K562 (cell line): ENCODE measurements around the gene TMCC2. TPM values are rescaled to one million over a fixed set of nuclear protein-coding genes. Genes with fewer than 3 reads are reported as not detected.

Experiments used
- ATAC-seq: fragments of 200-7000 bp; cut with Tn5 transposase; 3 replicates; pipeline ENCODE4 v1.9.1; 2020; ENCODE audit warnings: moderate library complexity
- BruUV-seq: library from RNA; stranded (reverse); fragments of 400-500 nt; replicated peaks from 2 replicates; lab custom pipeline; 2021; lab: Mats Ljungman, UMichigan
- CTCF ChIA-PET: fragments of 300-600 bp; formaldehyde crosslinking; extraction: SDS; loops from one replicate; lab custom pipeline; 2021; ENCODE audit warnings: low intra/inter-chr PET ratio; lab: Yijun Ruan, JAX
- POLR2A ChIA-PET: fragments of 300-600, 350-650 bp; sonication (Branson Sonifier 250); formaldehyde crosslinking; extraction: SDS; loops from one replicate; lab custom pipeline; 2021; ENCODE audit warnings: antibody characterized with exemption, inconsistent platforms; lab: Yijun Ruan, JAX
- DNase-seq, 4 experiments: peaks; one replicate each; pipeline versions ENCODE4 v3.0.0 to v3.0.0-alpha.2; 2011 to 2018; ENCODE audit warnings: low spot score in 3 of 4, mixed read lengths in 3 of 4; ENCODE audit errors: extremely low read depth in 1 of 4
- FAIRE-seq: peaks from 2 replicates; lab custom pipeline; 2011; peaks lifted over from hg19 to GRCh38; lab: Jason Lieb, UNC
- H2AFZ ChIP-seq: 2 replicates; pipeline ENCODE4 v1.6.0; 2011; ENCODE audit warnings: low read depth, low read length, control low read depth, inconsistent platforms
- H3K27ac ChIP-seq: fragments of 200-600 bp; 3 replicates; pipeline ENCODE4 v1.8.0; 2011; ENCODE audit warnings: low read depth, mild to moderate bottlenecking, control low read depth, inconsistent platforms, low read length, moderate library complexity, mixed read lengths; ENCODE audit errors: extremely low read depth
- H3K27me3 ChIP-seq, 2 experiments: fragments of 300-600 bp in 1 of 2; 2 replicates in 1 of 2; 3 replicates in 1 of 2; pipeline versions ENCODE4 v1.6.0 to v1.8.0; 2011; ENCODE audit warnings: inconsistent platforms in 2 of 2, low read length in 2 of 2, mild to moderate bottlenecking in 1 of 2, mixed read lengths in 1 of 2, moderate library complexity in 1 of 2; ENCODE audit not compliant: control insufficient read depth in 2 of 2, insufficient read depth in 2 of 2
- H3K36me3 ChIP-seq: fragments of 300-600 bp; 3 replicates; pipeline ENCODE4 v1.8.0; 2011; ENCODE audit warnings: mild to moderate bottlenecking, low read length, inconsistent platforms; ENCODE audit not compliant: control insufficient read depth, insufficient read depth
- H3K4me1 ChIP-seq, 2 experiments: fragments of 200-600 bp in 1 of 2; replicated peaks in 1 of 2; 2 replicates in 1 of 2; 3 replicates in 1 of 2; pipeline versions ENCODE4 v1.5.1 to v1.8.0; 2011; ENCODE audit warnings: inconsistent platforms in 2 of 2, low read length in 2 of 2, mild to moderate bottlenecking in 1 of 2, mixed read lengths in 1 of 2, moderate library complexity in 1 of 2; ENCODE audit not compliant: control insufficient read depth in 2 of 2, insufficient read depth in 2 of 2
- H3K4me2 ChIP-seq: 2 replicates; pipeline ENCODE4 v1.6.1; 2011; ENCODE audit warnings: low read length, control low read depth, inconsistent platforms, mixed read lengths; ENCODE audit not compliant: insufficient read depth
- H3K4me3 ChIP-seq: fragments of 200-600 bp; sonication (generic), shearing (Covaris generic); 2 replicates; pipeline ENCODE4 v1.5.1; 2016; ENCODE audit warnings: control low read depth, inconsistent platforms
- H3K79me2 ChIP-seq: fragments of 200-600 bp; 3 replicates; pipeline ENCODE4 v1.8.0; 2011; ENCODE audit warnings: low read length, inconsistent platforms; ENCODE audit not compliant: control insufficient read depth, insufficient read depth
- H3K9ac ChIP-seq, 2 experiments: 2 replicates each; pipeline versions ENCODE4 v1.6.0 to v1.6.1; 2011; ENCODE audit warnings: low read depth in 2 of 2, low read length in 2 of 2, control low read depth in 1 of 2, inconsistent platforms in 1 of 2, mild to moderate bottlenecking in 1 of 2, mixed read lengths in 1 of 2; ENCODE audit not compliant: insufficient read depth in 1 of 2
- H3K9me1 ChIP-seq: one replicate; pipeline ENCODE4 v1.6.0; 2011; ENCODE audit warnings: inconsistent platforms, mild to moderate bottlenecking, low read length, moderate library complexity; ENCODE audit not compliant: control insufficient read depth, insufficient read depth
- H3K9me3 ChIP-seq: replicated peaks from 2 replicates; pipeline ENCODE4 v1.5.1; 2011; ENCODE audit warnings: low read depth, low read length, inconsistent platforms; ENCODE audit not compliant: control insufficient read depth, insufficient read depth
- H4K20me1 ChIP-seq: replicated peaks from 2 replicates; pipeline ENCODE4 v1.6.1; 2011; ENCODE audit warnings: low read length, inconsistent platforms, mixed read lengths; ENCODE audit not compliant: control insufficient read depth, insufficient read depth
- FOS ChIP-seq: IDR thresholded peaks from 3 replicates; pipeline ENCODE4 v1.6.1; 2011; ENCODE audit not compliant: insufficient read length; ENCODE audit errors: extremely low read depth
- IRF2 ChIP-seq: sonication (generic); formaldehyde crosslinking; IDR thresholded peaks from 2 replicates; pipeline ENCODE4 v1.8.1; 2022; ENCODE audit warnings: mild to moderate bottlenecking, missing genetic modification reagents
- KLF13 ChIP-seq: fragments of 450-650 bp; IDR thresholded peaks from 2 replicates; pipeline ENCODE4 v1.6.1; 2016; ENCODE audit warnings: missing genetic modification characterization, low read depth, mild to moderate bottlenecking, missing compliant biosample characterization, moderate library complexity, borderline replicate concordance
- MED1 ChIP-seq: sonication (generic); formaldehyde crosslinking; IDR thresholded peaks from 2 replicates; pipeline ENCODE4 v1.8.1; 2023; ENCODE audit warnings: missing genetic modification reagents, borderline replicate concordance
- RAD51 ChIP-seq: fragments of 450-650 bp; IDR thresholded peaks from 2 replicates; pipeline ENCODE4 v1.7.1; 2016; ENCODE audit warnings: low read depth, mild to moderate bottlenecking, borderline replicate concordance
- RCOR1 ChIP-seq, 2 experiments: IDR thresholded peaks; 2 replicates each; pipeline ENCODE4 v1.6.1; 2012; ENCODE audit warnings: low read depth in 2 of 2, low read length in 2 of 2, borderline replicate concordance in 1 of 2, improper control_type of control experiment in 1 of 2
- SMC3 ChIP-seq: conservative IDR thresholded peaks from 2 replicates; pipeline ENCODE4 v1.6.1; 2011; ENCODE audit warnings: low read depth, low read length, improper control_type of control experiment; ENCODE audit not compliant: insufficient read depth
- SRF ChIP-seq, 2 experiments: fragments of 250-450, 450-650 bp in 1 of 2; sonication (Bioruptor Pico) in 1 of 2; sonication (generic) in 1 of 2; formaldehyde crosslinking; IDR thresholded peaks; 2 replicates each; pipeline versions ENCODE4 v1.5.0 to v1.5.1; 2020 to 2022; ENCODE audit warnings: mild to moderate bottlenecking in 1 of 2, missing genetic modification reagents in 1 of 2
- TAF1 ChIP-seq: IDR thresholded peaks from 2 replicates; pipeline ENCODE4 v1.6.1; 2011; ENCODE audit warnings: mild to moderate bottlenecking, low read length, moderate library complexity; ENCODE audit not compliant: insufficient read depth, control insufficient read depth, severe bottlenecking; ENCODE audit errors: extremely low read depth
- ZC3H11A ChIP-seq: IDR thresholded peaks from 2 replicates; pipeline ENCODE4 v1.6.1; 2012; ENCODE audit warnings: low read depth, low read length, improper control_type of control experiment
- ZNF589 ChIP-seq: fragments of 200-800 bp; sonication (Bioruptor generic); IDR thresholded peaks from 2 replicates; pipeline ENCODE4 v1.6.1; 2016; ENCODE audit warnings: low read depth, missing genetic modification characterization, missing compliant biosample characterization
- WGBS: fragments of 100-300 bp; shearing (Covaris generic); methylation state at CpG from one replicate; pipeline ENCODE4 v1.1.6; 2016; ENCODE audit warnings: low coverage, mixed read lengths; ENCODE audit not compliant: insufficient coverage; ENCODE audit errors: missing lambda C conversion rate; 5-methylcytosine and 5-hydroxymethylcytosine counted together
- in situ Hi-C: fragments of 300-500 bp; cut with MboI; formaldehyde crosslinking; loops from 4 replicates; pipeline ENCODE4 v1.15.0; 2018; ENCODE audit warnings: inconsistent platforms, mixed read lengths
- intact Hi-C: fragments of 100-400 bp; cut with micrococcal nuclease; formaldehyde crosslinking; loops from 2 replicates; pipeline ENCODE4 v1.14.2; 2022
- polyA plus RNA-seq, 8 experiments: library from polyadenylated mRNA; depleted of rRNA in 4 of 8; stranded (reverse) in 5 of 8; unstranded in 3 of 8; fragments of >200 nt; fragmentation: Nextera tagmentation in 2 of 8; fragmentation: Illumina TruSeq in 1 of 8; extraction: Ambion mirVana in 2 of 8; extraction: Trizol in 1 of 8; gene quantifications; 2 replicates each; pipeline versions ENCODE4 v1.2.1 to v1.2.3, GENCODE V29; 2011 to 2014; ENCODE audit warnings: inconsistent platforms in 1 of 8, missing spikeins in 1 of 8
- total RNA-seq, 7 experiments: library from RNA; depleted of rRNA in 6 of 7; stranded (reverse); fragments of >200 nt in 6 of 7; fragmentation: Illumina TruSeq in 2 of 7; extraction: Trizol in 2 of 7; gene quantifications; 2 replicates each; pipeline versions ENCODE4 v1.2.1 to v1.2.3, GENCODE V29; 2011 to 2021; ENCODE audit warnings: low replicate concordance in 1 of 7

The TMCC2 gene
- total and polyA plus RNA-seq, 9 of the 15 experiments (the other 6 are each of a cell fraction or from before 2014, with no cell fraction given): 0.06 to 1.8 (median 0.98) TPM

DNA sequence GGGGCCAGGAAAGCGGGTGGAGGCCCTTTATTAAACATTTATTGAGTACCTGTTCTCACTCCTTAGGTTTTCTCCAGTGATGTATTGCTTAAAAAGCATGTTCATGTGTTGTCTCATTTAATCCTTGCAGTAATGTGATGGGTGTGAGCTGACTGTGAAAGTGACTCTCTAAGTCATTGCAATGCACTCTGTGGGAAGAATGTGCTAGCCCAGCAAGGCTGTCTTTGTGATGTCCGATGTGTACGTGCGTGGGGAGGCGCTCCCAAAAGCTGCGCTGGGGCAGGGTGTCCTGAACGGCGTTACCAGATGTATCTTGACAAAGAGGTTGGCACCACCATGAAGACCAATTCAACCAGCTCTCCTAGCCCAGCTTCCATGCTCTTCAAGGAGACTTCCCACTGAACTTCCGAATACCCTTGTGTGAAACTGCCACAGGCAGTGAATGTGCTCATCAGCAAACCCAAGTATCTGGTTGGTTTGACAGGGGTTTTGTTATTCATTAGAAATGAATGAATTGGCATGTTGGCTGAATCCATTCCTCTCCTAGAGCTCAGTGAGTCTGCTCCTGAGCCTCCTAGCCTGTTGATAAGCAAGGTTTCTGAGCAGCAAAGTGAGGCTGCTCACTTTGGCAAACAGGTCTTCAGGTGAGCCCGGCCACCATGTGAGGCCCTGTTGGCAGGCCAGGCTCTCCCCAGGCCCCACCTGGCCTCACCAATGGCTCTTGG, 65.8 kb downstream of the TMCC2 start:
- H3K9me3 ChIP-seq: no peaks in the 10 kb centered on the region
- no peaks in the 10 kb centered on the region for H3K79me2 ChIP-seq
- WGBS: 60% methylated on average over 10 of the region's 10 CpGs
- no peak for ATAC-seq
- no peaks in the 10 kb centered on the region for H4K20me1 ChIP-seq
- intact Hi-C loops (no loop called here), in situ Hi-C loops (no loop called here)
- ChIA-PET POLR2A (interaction anchor here (0.8 to 1.1 kb wide), 3 partner anchors 10 to 62 kb away, joined by 3 to 7 read pairs (median 4); no protein-coding TSS in a partner anchor), CTCF (no interaction called here)
- H3K27ac ChIP-seq: no peak overlapping the region
- peaks cover 0 to 5% of the 10 kb centered on the region in 2 experiments; a peak in 1 of 5 replicates for H3K27me3 ChIP-seq
- TF ChIP-seq MED1 (CRISPR knock-in tag) (no peak), ZNF589 (CRISPR knock-in tag) (no peak), FOS (no peak), SRF (CRISPR knock-in tag; IDR thresholded peaks at IDR 0.05) (no peak), RCOR1 (IDR thresholded peaks at IDR 0.05; ENCODE audit: borderline replicate concordance in 1 of 2, low read depth in 2 of 2, low read length in 2 of 2) (no peak), SMC3 (no peak), TAF1 (no peak), ZC3H11A (no peak), RAD51 (no peak), KLF13 (no peak), IRF2 (CRISPR knock-in tag) (no peak)
- no peak overlapping the region for H3K9ac ChIP-seq
- no peak overlapping the region for H3K4me3 ChIP-seq
- H2AFZ ChIP-seq: no peak overlapping the region
- H3K36me3 ChIP-seq: no peaks in the 10 kb centered on the region
- no peak overlapping the region for H3K4me2 ChIP-seq
- no TSS peak for BruUV-seq
- no peaks in the 10 kb centered on the region for H3K9me1 ChIP-seq
- FAIRE-seq: no peak
- peaks cover 8 to 9% of the 10 kb centered on the region in 2 experiments; a peak in 3 of 5 replicates for H3K4me1 ChIP-seq
- DNase-seq: no peak
